ENCODE measurements around the gene SERTAD1.

DNA sequence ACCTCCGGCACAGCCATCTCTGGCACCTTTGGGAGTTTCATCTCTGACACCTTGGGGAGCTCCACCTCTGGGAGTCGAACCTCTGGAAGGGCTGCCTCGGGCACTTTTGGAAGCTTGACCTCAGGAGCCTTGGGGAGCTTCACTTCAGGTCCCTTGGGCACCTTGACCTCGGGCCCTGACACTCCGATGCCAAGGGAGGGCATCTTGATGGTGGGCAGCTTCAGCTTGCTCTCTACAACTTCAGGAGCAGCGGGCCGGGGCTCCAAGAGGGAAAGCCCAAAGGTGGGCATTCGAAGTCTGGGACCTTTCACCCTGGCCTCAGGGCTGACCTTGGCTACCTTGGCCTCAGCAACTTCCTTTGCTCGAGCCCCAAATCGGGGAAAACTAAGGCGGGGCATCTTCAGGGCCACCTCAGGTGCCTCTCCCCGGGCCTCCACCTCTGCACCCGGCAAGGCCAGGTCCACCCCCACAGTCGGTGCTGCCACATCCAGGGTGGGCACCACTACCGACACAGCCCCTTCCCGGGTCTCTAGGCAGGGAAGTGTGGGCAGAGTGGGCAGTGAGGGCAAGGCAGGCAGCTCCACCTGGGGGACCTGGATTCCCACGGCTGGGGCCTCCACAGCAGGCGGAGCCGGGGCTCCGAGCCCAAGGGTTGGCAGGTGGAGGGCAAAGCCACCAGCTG, 28.8 kb downstream of the SERTAD1 start:
- TF ChIP-seq CTCF (IDR thresholded peaks at IDR 0.05 in 8 of 11, conservative IDR thresholded peaks at IDR 0.05 in 3 of 11) (no peak), POLR2A (IDR thresholded peaks at IDR 0.05) (no peak), POLR2AphosphoS5 (IDR thresholded peaks at IDR 0.05) (no peak)
